SK-N-SH (cell line): ENCODE data around the gene CACYBP. TPM values are rescaled to one million over a fixed set of nuclear protein-coding genes. Genes with fewer than 3 reads are reported as not detected.

ENCODE experiments used
- CTCF ChIA-PET: fragments of 300-600, 350-600 bp; formaldehyde crosslinking; extraction: SDS; loops from one replicate; lab custom pipeline; 2021; lab: Yijun Ruan, JAX
- POLR2A ChIA-PET: fragments of 350-600 bp; sonication (Branson Sonifier 250); formaldehyde crosslinking; extraction: SDS; loops from one replicate; lab custom pipeline; 2020; ENCODE audit warnings: antibody characterized with exemption, inconsistent platforms; lab: Yijun Ruan, JAX
- DNase-seq: peaks from one replicate; pipeline ENCODE4 v3.0.0; 2012
- H2AFZ ChIP-seq: fragments of 200-600 bp; sonication (generic); 2 replicates; pipeline ENCODE4 v1.8.1; 2016; ENCODE audit warnings: antibody characterized with exemption, mild to moderate bottlenecking, low read depth
- H3F3A ChIP-seq: fragments of 200-600 bp; sonication (generic); replicated peaks from 2 replicates; pipeline ENCODE3; 2016; ENCODE audit warnings: antibody characterized with exemption, mild to moderate bottlenecking; ENCODE audit not compliant: insufficient read depth
- H3K27ac ChIP-seq, 2 experiments: fragments of 200-500 bp in 1 of 2; fragments of 200-600 bp in 1 of 2; sonication (Bioruptor generic) in 1 of 2; sonication (generic), shearing (Covaris generic) in 1 of 2; 2 replicates each; pipeline versions ENCODE4 v1.5.1 to v1.6.1; 2014 to 2016; ENCODE audit warnings: low read depth in 2 of 2, inconsistent platforms in 1 of 2, low read length in 1 of 2, mild to moderate bottlenecking in 1 of 2, mixed read lengths in 1 of 2
- H3K27me3 ChIP-seq: fragments of 200-600 bp; sonication (generic), shearing (Covaris generic); 2 replicates; pipeline ENCODE4 v1.6.1; 2016; ENCODE audit warnings: mixed run types; ENCODE audit not compliant: insufficient read depth
- H3K36me3 ChIP-seq, 2 experiments: fragments of 200-500 bp in 1 of 2; fragments of 200-600 bp in 1 of 2; sonication (Bioruptor generic) in 1 of 2; sonication (generic) in 1 of 2; replicated peaks in 1 of 2; 2 replicates each; pipeline versions ENCODE3 to v1.5.1; 2014 to 2016; ENCODE audit warnings: low read length in 1 of 2, mild to moderate bottlenecking in 1 of 2; ENCODE audit not compliant: insufficient read depth in 2 of 2, control insufficient read depth in 1 of 2
- H3K4me1 ChIP-seq, 2 experiments: fragments of 200-500 bp in 1 of 2; fragments of 200-600 bp in 1 of 2; sonication (Bioruptor generic) in 1 of 2; sonication (generic), shearing (Covaris generic) in 1 of 2; 2 replicates each; pipeline versions ENCODE4 v1.5.1 to v1.6.1; 2014 to 2016; ENCODE audit warnings: low read depth in 1 of 2, low read length in 1 of 2, mixed run types in 1 of 2; ENCODE audit not compliant: insufficient read depth in 2 of 2, control insufficient read depth in 1 of 2
- H3K4me2 ChIP-seq: fragments of 200-600 bp; sonication (generic), shearing (Covaris generic); 2 replicates; pipeline ENCODE4 v1.6.1; 2017; ENCODE audit warnings: mixed run types
- H3K4me3 ChIP-seq, 2 experiments: fragments of 200-500 bp in 1 of 2; fragments of 200-600 bp in 1 of 2; sonication (Bioruptor generic) in 1 of 2; sonication (generic), shearing (Covaris generic) in 1 of 2; 2 replicates each; pipeline versions ENCODE4 v1.5.1 to v1.8.1; 2014 to 2016; ENCODE audit warnings: low read depth in 2 of 2, inconsistent platforms in 1 of 2, low read length in 1 of 2, mild to moderate bottlenecking in 1 of 2, mixed read lengths in 1 of 2, moderate library complexity in 1 of 2
- H3K79me2 ChIP-seq: fragments of 200-600 bp; sonication (generic); 2 replicates; pipeline ENCODE4 v1.8.1; 2017; ENCODE audit warnings: mild to moderate bottlenecking; ENCODE audit not compliant: insufficient read depth
- H3K9ac ChIP-seq: fragments of 200-600 bp; sonication (generic); 2 replicates; pipeline ENCODE4 v1.6.1; 2017; ENCODE audit warnings: mixed run types
- H3K9me2 ChIP-seq: fragments of 200-600 bp; sonication (generic); 2 replicates; pipeline ENCODE4 v1.6.1; 2017; ENCODE audit warnings: mixed run types
- H3K9me3 ChIP-seq: fragments of 200-600 bp; sonication (generic); 2 replicates; pipeline ENCODE4 v1.6.1; 2017; ENCODE audit warnings: mixed run types, mild to moderate bottlenecking, moderate library complexity
- H4K20me1 ChIP-seq: fragments of 200-600 bp; sonication (generic); 2 replicates; pipeline ENCODE4 v1.6.1; 2017; ENCODE audit warnings: mild to moderate bottlenecking, mixed run types; ENCODE audit not compliant: insufficient read depth
- ELF1 ChIP-seq: IDR thresholded peaks from 2 replicates; pipeline ENCODE4 v1.4.0; 2012
- EP300 ChIP-seq, 2 experiments: IDR thresholded peaks; 2 replicates each; pipeline versions ENCODE4 v1.4.0 to v1.6.1; 2012; ENCODE audit warnings: borderline replicate concordance in 1 of 2, low read depth in 1 of 2, low read length in 1 of 2
- EZH2phosphoT487 ChIP-seq: fragments of 200-600 bp; sonication (generic); IDR thresholded peaks from 2 replicates; pipeline ENCODE4 v1.6.1; 2017; ENCODE audit warnings: low read depth, mixed run types, mild to moderate bottlenecking, antibody characterized with exemption, moderate library complexity, borderline replicate concordance
- FOXM1 ChIP-seq: IDR thresholded peaks from 2 replicates; pipeline ENCODE4 v1.4.0; 2012; ENCODE audit warnings: low read depth, mild to moderate bottlenecking
- GABPA ChIP-seq: IDR thresholded peaks from 2 replicates; pipeline ENCODE4 v1.4.0; 2012; ENCODE audit warnings: low read depth, mild to moderate bottlenecking
- GATA2 ChIP-seq: sonication (generic); formaldehyde crosslinking; IDR thresholded peaks from 2 replicates; pipeline ENCODE4 v1.5.0; 2020; ENCODE audit warnings: mild to moderate bottlenecking, missing genetic modification reagents
- MEF2A ChIP-seq: IDR thresholded peaks from 2 replicates; pipeline ENCODE4 v1.4.0; 2012; ENCODE audit warnings: low read depth, borderline replicate concordance
- RXRA ChIP-seq: IDR thresholded peaks from 2 replicates; pipeline ENCODE4 v1.4.0; 2012; ENCODE audit warnings: low read depth, mild to moderate bottlenecking, borderline replicate concordance
- SIN3A ChIP-seq: IDR thresholded peaks from 2 replicates; pipeline ENCODE4 v1.6.1; 2012; ENCODE audit warnings: low read depth, mild to moderate bottlenecking, low read length, moderate library complexity, borderline replicate concordance
- SMC3 ChIP-seq: IDR thresholded peaks from 2 replicates; pipeline ENCODE4 v1.6.1; 2012; ENCODE audit warnings: low read depth, low read length, improper control_type of control experiment
- TAF1 ChIP-seq: IDR thresholded peaks from 2 replicates; pipeline ENCODE4 v1.6.1; 2012; ENCODE audit warnings: low read depth, mild to moderate bottlenecking, low read length, moderate library complexity, borderline replicate concordance
- TEAD4 ChIP-seq: IDR thresholded peaks from 2 replicates; pipeline ENCODE4 v1.4.0; 2012; ENCODE audit warnings: mild to moderate bottlenecking, borderline replicate concordance; ENCODE audit not compliant: insufficient read depth
- YY1 ChIP-seq: IDR thresholded peaks from 2 replicates; pipeline ENCODE4 v1.4.0; 2012; ENCODE audit warnings: low read depth, mild to moderate bottlenecking
- WGBS: methylation state at CpG from one replicate; pipeline ENCODE4 v1.1.6; 2017; ENCODE audit warnings: low lambda C conversion rate; 5-methylcytosine and 5-hydroxymethylcytosine counted together
- polyA plus RNA-seq, 3 experiments: library from polyadenylated mRNA; depleted of rRNA; stranded (reverse); fragments of >200 nt; gene quantifications; 2 replicates each; pipeline ENCODE4 v1.2.3, GENCODE V29; 2012
- TF ChIP-seq, protein P1 (sequence below): IDR thresholded peaks from 2 replicates; pipeline ENCODE4 v1.4.0; 2012; ENCODE audit warnings: low read depth
- TF ChIP-seq, protein P2 (sequence below): IDR thresholded peaks from 2 replicates; pipeline ENCODE4 v1.4.0; 2012; ENCODE audit warnings: low read depth, borderline replicate concordance
- TF ChIP-seq, protein P3 (sequence below): IDR thresholded peaks from 2 replicates; pipeline ENCODE4 v1.4.0; 2012; ENCODE audit warnings: low read depth, borderline replicate concordance

Gene CACYBP
- polyA plus RNA-seq, 1 of the 3 experiments (the other 2 are of a cell fraction) = 56.2 TPM

DNA sequence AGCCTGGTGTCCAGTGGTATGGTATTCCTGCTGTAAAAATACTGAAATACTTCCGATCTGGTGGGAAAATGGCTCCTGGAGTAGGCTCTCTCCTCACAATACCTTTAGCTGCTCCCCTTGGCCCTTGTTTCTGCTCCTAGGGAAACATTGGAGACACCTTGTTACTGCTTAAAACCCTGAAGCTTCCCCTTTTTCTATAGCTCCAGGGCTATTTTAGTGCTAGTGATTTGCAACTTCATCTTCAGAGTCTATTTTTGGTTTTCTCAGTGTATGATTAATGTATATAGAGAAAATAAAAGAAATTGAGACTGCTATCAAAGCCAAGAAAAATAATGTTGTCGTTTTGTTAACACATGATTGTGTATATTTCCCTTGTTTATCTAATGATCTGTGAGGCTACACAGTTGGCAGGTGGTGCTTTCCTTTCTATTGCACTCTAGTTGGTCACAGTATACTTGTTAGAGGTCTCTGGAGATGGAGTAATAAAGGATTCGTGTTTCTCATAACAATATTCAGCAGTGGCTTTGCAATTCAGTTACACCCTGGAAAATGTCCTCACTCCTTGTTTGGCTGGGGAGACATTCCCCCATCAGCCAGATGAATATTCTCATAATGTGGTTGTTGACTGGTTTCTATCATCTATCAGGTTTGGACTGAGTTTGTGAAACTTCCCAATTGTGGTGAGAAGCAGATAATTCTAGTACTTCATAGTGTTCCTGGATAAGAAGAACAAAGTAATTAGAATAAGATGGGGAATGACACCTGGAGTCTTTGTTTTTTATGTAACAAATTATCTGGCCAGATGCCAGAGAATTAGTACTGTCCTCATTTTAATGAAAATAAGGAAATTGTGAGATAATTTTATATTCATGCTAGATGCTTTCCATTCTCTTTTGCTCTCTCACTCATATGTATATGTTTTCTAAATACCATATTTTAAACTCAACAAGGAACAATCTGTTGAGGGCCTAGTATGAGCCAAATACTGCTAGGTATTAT lies 44.8 kb upstream of the CACYBP start:
- 66% methylated on average over 3 of the region's 3 CpGs for WGBS
- TF ChIP-seq SIN3A (no peak), YY1 (no peak), SMC3 (no peak), GATA2 (CRISPR knock-in tag) (no peak), ELF1 (no peak), EP300 (IDR thresholded peaks at IDR 0.05; ENCODE audit: borderline replicate concordance in 1 of 2, low read depth in 1 of 2, low read length in 1 of 2) (no peak)
- TF ChIP-seq, protein P1, sequence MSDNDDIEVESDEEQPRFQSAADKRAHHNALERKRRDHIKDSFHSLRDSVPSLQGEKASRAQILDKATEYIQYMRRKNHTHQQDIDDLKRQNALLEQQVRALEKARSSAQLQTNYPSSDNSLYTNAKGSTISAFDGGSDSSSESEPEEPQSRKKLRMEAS = no peak
- no peak for DNase-seq

DNA sequence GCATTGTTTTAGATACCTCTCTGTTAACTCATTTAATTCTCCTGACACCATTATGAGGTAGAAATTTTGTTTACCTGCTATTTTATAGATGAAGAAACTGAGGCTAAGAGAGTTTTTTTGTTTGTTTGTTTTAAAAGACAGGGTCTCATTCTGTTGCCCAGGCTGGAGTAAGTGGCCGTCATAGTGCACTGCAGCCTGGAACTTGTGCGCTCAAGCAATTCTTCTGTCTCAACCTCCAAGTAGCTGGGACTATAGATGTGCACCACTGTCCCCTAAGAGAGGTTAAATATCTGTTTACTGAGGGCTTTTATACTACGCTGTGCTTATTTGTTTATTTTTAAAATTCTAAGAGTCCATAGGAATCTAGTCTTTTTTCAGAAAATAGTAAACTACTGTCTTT lies 43.7 kb upstream of the CACYBP start:
- CTCF ChIA-PET = no interaction called here
- Histone ChIP-seq H3K9ac (no peak overlapping the region), H3K27me3 (no peaks in the 10 kb centered on the region)
- TF ChIP-seq ELF1 (no peak), GABPA (no peak), EZH2phosphoT487 (no peak), RXRA (no peak)
- TF ChIP-seq, all 33 proteins: peak for 0
- Histone ChIP-seq H3K9me2 (no peaks in the 10 kb centered on the region), H3K9me3 (no peaks in the 10 kb centered on the region), H3K79me2 (no peaks in the 10 kb centered on the region), H3F3A (no peaks in the 10 kb centered on the region), H3K4me1 (peaks cover 0 to 4% of the 10 kb centered on the region in 2 experiments; a peak in 2 of 4 replicates), H3K27ac (no peak overlapping the region), H4K20me1 (no peaks in the 10 kb centered on the region), H3K4me2 (no peak overlapping the region), H3K4me3 (no peak overlapping the region), H3K36me3 (no peaks in the 10 kb centered on the region), H2AFZ (no peak overlapping the region)
- DNase-seq = no peak
- POLR2A ChIA-PET = no interaction called here
- WGBS = 98% methylated on average over 3 of the region's 3 CpGs

More for the DNA sequence above, 44.8 kb upstream of the CACYBP start:
- H4K20me1 ChIP-seq = no peaks in the 10 kb centered on the region
- H3F3A ChIP-seq = no peaks in the 10 kb centered on the region
- H3K27ac ChIP-seq = no peak overlapping the region
- no peak overlapping the region for H3K4me2 ChIP-seq
- H2AFZ ChIP-seq = no peak overlapping the region
- no peaks in the 10 kb centered on the region for H3K27me3 ChIP-seq
- no peaks in the 10 kb centered on the region for H3K9me3 ChIP-seq
- no peak overlapping the region for H3K9ac ChIP-seq
- ChIA-PET POLR2A (no interaction called here), CTCF (interaction anchor here (1.1 to 1.5 kb wide), 3 partner anchors 11 to 29 kb away, joined by 3 to 4 read pairs (median 3); no protein-coding TSS in a partner anchor)
- H3K9me2 ChIP-seq = no peaks in the 10 kb centered on the region
- no peaks in the 10 kb centered on the region for H3K36me3 ChIP-seq
- no peak overlapping the region for H3K4me3 ChIP-seq
- H3K4me1 ChIP-seq = peaks cover 0 to 4% of the 10 kb centered on the region in 2 experiments; a peak in 2 of 4 replicates
- H3K79me2 ChIP-seq = no peaks in the 10 kb centered on the region

DNA sequence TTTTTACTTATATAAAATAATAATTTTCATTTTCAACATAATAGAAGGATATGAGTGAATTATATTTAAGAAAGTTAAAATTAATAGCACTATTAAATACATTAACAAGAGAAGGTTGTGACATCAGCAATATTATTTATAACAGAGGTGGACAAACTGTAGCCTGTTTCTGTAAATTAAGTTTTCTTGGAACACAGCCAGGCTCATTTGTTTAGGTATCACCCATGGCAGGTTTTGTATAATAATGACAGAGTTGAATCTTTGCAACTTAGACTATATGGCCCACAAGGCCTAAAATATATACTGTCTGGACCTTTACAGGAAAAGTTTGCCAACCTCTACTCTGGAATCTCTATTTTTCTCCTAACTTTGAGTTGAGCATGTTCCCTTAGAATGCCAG lies 42.8 kb upstream of the CACYBP start:
- CTCF ChIA-PET = interaction anchor here (0.7 to 1.6 kb wide), 2 partner anchors 186 to 1163 kb away, joined by 3 to 4 read pairs; no protein-coding TSS in a partner anchor
- POLR2A ChIA-PET = no interaction called here
- Histone ChIP-seq H3K79me2 (no peaks in the 10 kb centered on the region), H2AFZ (no peak overlapping the region), H3K9me3 (no peaks in the 10 kb centered on the region), H3K27ac (no peak overlapping the region), H3K9ac (no peak overlapping the region), H3K4me1 (peaks cover 0 to 4% of the 10 kb centered on the region in 2 experiments; a peak in 2 of 4 replicates), H3K9me2 (no peaks in the 10 kb centered on the region), H3F3A (no peaks in the 10 kb centered on the region), H3K27me3 (no peaks in the 10 kb centered on the region), H4K20me1 (no peaks in the 10 kb centered on the region), H3K36me3 (no peaks in the 10 kb centered on the region), H3K4me2 (no peak overlapping the region), H3K4me3 (no peak overlapping the region)
- no peak for DNase-seq
- TF ChIP-seq ELF1 (no peak), GATA2 (CRISPR knock-in tag) (no peak), SMC3 (no peak), EP300 (IDR thresholded peaks at IDR 0.05; ENCODE audit: borderline replicate concordance in 1 of 2, low read depth in 1 of 2, low read length in 1 of 2) (no peak), MEF2A (no peak), TAF1 (no peak), FOXM1 (no peak), SIN3A (no peak), TEAD4 (no peak), RXRA (no peak)
- TF ChIP-seq, protein P2, sequence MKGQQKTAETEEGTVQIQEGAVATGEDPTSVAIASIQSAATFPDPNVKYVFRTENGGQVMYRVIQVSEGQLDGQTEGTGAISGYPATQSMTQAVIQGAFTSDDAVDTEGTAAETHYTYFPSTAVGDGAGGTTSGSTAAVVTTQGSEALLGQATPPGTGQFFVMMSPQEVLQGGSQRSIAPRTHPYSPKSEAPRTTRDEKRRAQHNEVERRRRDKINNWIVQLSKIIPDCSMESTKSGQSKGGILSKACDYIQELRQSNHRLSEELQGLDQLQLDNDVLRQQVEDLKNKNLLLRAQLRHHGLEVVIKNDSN = no peak
- TF ChIP-seq, protein P1 = no peak
- TF ChIP-seq, protein P3, sequence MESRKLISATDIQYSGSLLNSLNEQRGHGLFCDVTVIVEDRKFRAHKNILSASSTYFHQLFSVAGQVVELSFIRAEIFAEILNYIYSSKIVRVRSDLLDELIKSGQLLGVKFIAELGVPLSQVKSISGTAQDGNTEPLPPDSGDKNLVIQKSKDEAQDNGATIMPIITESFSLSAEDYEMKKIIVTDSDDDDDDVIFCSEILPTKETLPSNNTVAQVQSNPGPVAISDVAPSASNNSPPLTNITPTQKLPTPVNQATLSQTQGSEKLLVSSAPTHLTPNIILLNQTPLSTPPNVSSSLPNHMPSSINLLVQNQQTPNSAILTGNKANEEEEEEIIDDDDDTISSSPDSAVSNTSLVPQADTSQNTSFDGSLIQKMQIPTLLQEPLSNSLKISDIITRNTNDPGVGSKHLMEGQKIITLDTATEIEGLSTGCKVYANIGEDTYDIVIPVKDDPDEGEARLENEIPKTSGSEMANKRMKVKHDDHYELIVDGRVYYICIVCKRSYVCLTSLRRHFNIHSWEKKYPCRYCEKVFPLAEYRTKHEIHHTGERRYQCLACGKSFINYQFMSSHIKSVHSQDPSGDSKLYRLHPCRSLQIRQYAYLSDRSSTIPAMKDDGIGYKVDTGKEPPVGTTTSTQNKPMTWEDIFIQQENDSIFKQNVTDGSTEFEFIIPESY = no peak
